Caco-2 (cell line): ENCODE results near the gene CROCC. TPM values are rescaled to one million over a fixed set of nuclear protein-coding genes. Genes with fewer than 3 reads are reported as not detected.

Source experiments
- BruUV-seq: library from RNA; stranded (reverse); fragments of 400-500 nt; replicated peaks from 2 replicates; lab custom pipeline; 2021; lab: Mats Ljungman, UMichigan
- CTCF ChIA-PET: fragments of 300-600 bp; sonication (Branson Sonifier 250); formaldehyde crosslinking; loops from one replicate; lab custom pipeline; 2022; ENCODE audit warnings: antibody characterized with exemption; lab: Charles Lee
- POLR2A ChIA-PET: fragments of 300-600 bp; sonication (Branson Sonifier 250); formaldehyde crosslinking; loops from one replicate; lab custom pipeline; 2022; ENCODE audit warnings: antibody characterized with exemption; lab: Charles Lee
- DNase-seq, 2 experiments: peaks; one replicate each; pipeline versions ENCODE4 v3.0.0 to v3.0.0-alpha.2; 2020 to 2022
- H3K27me3 ChIP-seq: replicated peaks from 2 replicates; pipeline ENCODE4 v1.6.0; 2011; ENCODE audit warnings: low read length; ENCODE audit not compliant: control insufficient read depth, insufficient read depth
- H3K36me3 ChIP-seq: 2 replicates; pipeline ENCODE4 v1.5.1; 2011; ENCODE audit warnings: low read length; ENCODE audit not compliant: control insufficient read depth, insufficient read depth
- H3K4me1 ChIP-seq: fragments of 250-450 bp; sonication (Bioruptor Pico); 2 replicates; pipeline ENCODE4 v1.5.1; 2020; ENCODE audit warnings: mild to moderate bottlenecking
- H3K4me3 ChIP-seq: 2 replicates; pipeline ENCODE4 v1.5.1; 2011; ENCODE audit warnings: low read depth, mild to moderate bottlenecking, control low read depth, low read length
- H3K9me3 ChIP-seq: fragments of 250-450 bp; sonication (Bioruptor Pico); 2 replicates; pipeline ENCODE4 v1.5.1; 2020; ENCODE audit warnings: mild to moderate bottlenecking, moderate library complexity
- H3K27ac Mint-ChIP-seq: one replicate; pipeline ENCODE4 v1.8.0; 2022; ENCODE audit warnings: mixed read lengths; ENCODE audit not compliant: unreplicated experiment
- H3K27me3 Mint-ChIP-seq: one replicate; pipeline ENCODE4 v1.8.0; 2022; ENCODE audit warnings: mixed read lengths; ENCODE audit not compliant: insufficient read depth, unreplicated experiment
- H3K36me3 Mint-ChIP-seq: one replicate; pipeline ENCODE4 v1.8.0; 2022; ENCODE audit warnings: mild to moderate bottlenecking, mixed read lengths; ENCODE audit not compliant: insufficient read depth, unreplicated experiment
- H3K4me1 Mint-ChIP-seq: one replicate; pipeline ENCODE4 v1.8.0; 2022; ENCODE audit warnings: low read depth, mixed read lengths; ENCODE audit not compliant: unreplicated experiment
- H3K4me3 Mint-ChIP-seq: one replicate; pipeline ENCODE4 v1.8.0; 2022; ENCODE audit warnings: mild to moderate bottlenecking, moderate library complexity, mixed read lengths; ENCODE audit not compliant: unreplicated experiment
- H3K9me3 Mint-ChIP-seq: one replicate; pipeline ENCODE4 v1.8.0; 2022; ENCODE audit warnings: mixed read lengths; ENCODE audit not compliant: unreplicated experiment
- CTCF ChIP-seq, 2 experiments: fragments of 200-600 bp in 1 of 2; IDR thresholded peaks; 1 replicate in 1 of 2; 2 replicates in 1 of 2; pipeline versions ENCODE4 v1.5.1 to v1.8.0; 2011 to 2022; ENCODE audit warnings: antibody characterized with exemption in 1 of 2, control low read depth in 1 of 2, inconsistent platforms in 1 of 2, low read depth in 1 of 2, low read length in 1 of 2, mild to moderate bottlenecking in 1 of 2, moderate library complexity in 1 of 2; ENCODE audit not compliant: insufficient read depth in 1 of 2, severe bottlenecking in 1 of 2, unreplicated experiment in 1 of 2
- intact Hi-C: fragments of 100-400 bp; cut with micrococcal nuclease; formaldehyde crosslinking; loops from one replicate; pipeline ENCODE4 v1.10.0; 2022; ENCODE audit not compliant: unreplicated experiment
- total RNA-seq: library from RNA; stranded (reverse); gene quantifications from 2 replicates; pipeline ENCODE4 v1.2.3, GENCODE V29; 2022

Gene CROCC
- total RNA-seq, 1 experiment from 2014 or later: 7.6 TPM

- Mint-ChIP-seq H3K9me3 (no peaks in the 10 kb centered on the region), H3K4me1 (peaks cover 5% of the 10 kb centered on the region), H3K4me3 (no peak overlapping the region), H3K27ac (no peak overlapping the region), H3K27me3 (no peaks in the 10 kb centered on the region), H3K36me3 (peaks cover 25% of the 10 kb centered on the region)
- intact Hi-C loops: no loop called here
- ChIA-PET POLR2A (interaction anchor here (0.6 kb wide), 1 partner anchor 421 kb away, joined by 8 read pairs; no protein-coding TSS in a partner anchor), CTCF (no interaction called here)
- Histone ChIP-seq H3K36me3 (no peaks in the 10 kb centered on the region; the same call in none of the 2 replicates), H3K27me3 (no peaks in the 10 kb centered on the region), H3K4me1 (peaks cover 22% of the 10 kb centered on the region), H3K4me3 (no peak overlapping the region), H3K9me3 (no peaks in the 10 kb centered on the region)
- peak in 1 of 2 experiments; percentile 7 for DNase-seq
- no peak for TF ChIP-seq CTCF (IDR thresholded peaks at IDR 0.05; ENCODE audit: insufficient read depth in 1 of 2, low read depth in 1 of 2, low read length in 1 of 2, severe bottlenecking in 1 of 2, unreplicated experiment in 1 of 2)
- no TSS peak for BruUV-seq
Measured at GRCh38 chr1:17017435-17017834, 95.7 kb downstream of the CROCC start.

- no peaks in the 10 kb centered on the region for H3K4me1 Mint-ChIP-seq
- no peak for TF ChIP-seq CTCF (IDR thresholded peaks at IDR 0.05; ENCODE audit: insufficient read depth in 1 of 2, low read depth in 1 of 2, low read length in 1 of 2, severe bottlenecking in 1 of 2, unreplicated experiment in 1 of 2)
- intact Hi-C loops: no loop called here
- no peak overlapping the region for H3K4me3 Mint-ChIP-seq
- Histone ChIP-seq H3K27me3 (no peaks in the 10 kb centered on the region), H3K9me3 (no peaks in the 10 kb centered on the region), H3K36me3 (peaks cover 1% of the 10 kb centered on the region), H3K4me3 (no peak overlapping the region), H3K4me1 (peaks cover 18% of the 10 kb centered on the region)
- H3K36me3 Mint-ChIP-seq: peaks cover 29% of the 10 kb centered on the region
- ChIA-PET CTCF (no interaction called here), POLR2A (no interaction called here)
- no peaks in the 10 kb centered on the region for H3K9me3 Mint-ChIP-seq
- no peak overlapping the region for H3K27ac Mint-ChIP-seq
- no peak for DNase-seq
- BruUV-seq: no TSS peak
- H3K27me3 Mint-ChIP-seq: no peaks in the 10 kb centered on the region
Measured at GRCh38 chr1:17018849-17019248, 97.1 kb downstream of the CROCC start.

GRCh38 chr1:17020502-17020901 is 98.8 kb downstream of the CROCC start:
- Mint-ChIP-seq H3K27ac (no peak overlapping the region), H3K9me3 (no peaks in the 10 kb centered on the region), H3K36me3 (peaks cover 41% of the 10 kb centered on the region), H3K27me3 (no peaks in the 10 kb centered on the region), H3K4me1 (no peaks in the 10 kb centered on the region), H3K4me3 (no peak overlapping the region)
- POLR2A ChIA-PET: no interaction called here
- no peak for DNase-seq
- BruUV-seq: no TSS peak
- intact Hi-C loops: no loop called here
- Histone ChIP-seq H3K9me3 (no peaks in the 10 kb centered on the region), H3K27me3 (no peaks in the 10 kb centered on the region), H3K4me1 (peaks cover 10% of the 10 kb centered on the region), H3K4me3 (no peak overlapping the region), H3K36me3 (peaks cover 1% of the 10 kb centered on the region)
- TF ChIP-seq CTCF (IDR thresholded peaks at IDR 0.05; ENCODE audit: insufficient read depth in 1 of 2, low read depth in 1 of 2, low read length in 1 of 2, severe bottlenecking in 1 of 2, unreplicated experiment in 1 of 2): no peak
- CTCF ChIA-PET: no interaction called here
